Tibial nerve (tissue), 4 donors: Measurements from ENCODE around the gene STX8. TPM values are rescaled to one million over a fixed set of nuclear protein-coding genes. Genes with fewer than 3 reads are reported as not detected.

Experiments
- DNase-seq, 2 donors: peaks; one replicate each; pipeline ENCODE4 v3.0.0-alpha.2; 2019; ENCODE audit warnings: low spot score in 2 of 2
- H3K27ac ChIP-seq, 4 donors: fragments of 200-600 bp; sonication (generic) in 3 of 4; one replicate each; pipeline ENCODE4 v1.5.1; 2017 to 2019; ENCODE audit warnings: mild to moderate bottlenecking in 1 of 4
- H3K27me3 ChIP-seq, 2 donors: fragments of 200-600 bp; sonication (generic) in 1 of 2; one replicate each; pipeline versions ENCODE4 v1.5.1 to v1.6.0; 2017 to 2019
- H3K36me3 ChIP-seq, 3 donors: fragments of 200-600 bp; sonication (generic); one replicate each; pipeline ENCODE4 v1.5.1; 2018 to 2019
- H3K4me1 ChIP-seq, 4 donors: fragments of 200-600 bp; sonication (generic) in 3 of 4; one replicate each; pipeline ENCODE4 v1.5.1; 2017 to 2019
- H3K4me3 ChIP-seq, 4 donors: fragments of 200-600 bp; sonication (generic) in 3 of 4; one replicate each; pipeline ENCODE4 v1.5.1; 2017 to 2019; ENCODE audit warnings: mild to moderate bottlenecking in 1 of 4, moderate library complexity in 1 of 4
- H3K9me3 ChIP-seq, 4 donors: fragments of 200-600 bp; sonication (generic) in 3 of 4; one replicate each; pipeline ENCODE4 v1.5.1; 2017 to 2019
- CTCF ChIP-seq, 5 experiments: fragments of 200-600 bp in 3 of 5; fragments of 450-650 bp in 2 of 5; sonication (generic) in 3 of 5; IDR thresholded peaks; one replicate each; pipeline ENCODE4 v1.5.1; 2016 to 2019; ENCODE audit warnings: antibody characterized with exemption in 5 of 5, mild to moderate bottlenecking in 3 of 5, moderate library complexity in 2 of 5
- EP300 ChIP-seq, 2 donors: sonication (generic); formaldehyde crosslinking; IDR thresholded peaks; one replicate each; pipeline ENCODE4 v1.6.1; 2017; ENCODE audit warnings: antibody characterized with exemption in 2 of 2, mild to moderate bottlenecking in 1 of 2
- POLR2A ChIP-seq, 2 donors: fragments of 450-650 bp; IDR thresholded peaks; one replicate each; pipeline ENCODE4 v1.6.1; 2017; ENCODE audit warnings: antibody characterized with exemption in 2 of 2, mild to moderate bottlenecking in 2 of 2, moderate library complexity in 2 of 2
- WGBS, 2 donors: methylation state at CpG; one replicate each; pipeline ENCODE4 v1.1.5; 2018; 5-methylcytosine and 5-hydroxymethylcytosine counted together
- total RNA-seq, 4 donors: library from RNA; depleted of rRNA; stranded (reverse); fragments of >200 nt; gene quantifications; one replicate each; pipeline ENCODE4 v1.1.0, GENCODE V29; 2016

The STX8 gene
- total RNA-seq, 4 donors from 2014 or later = 57.7 to 97.2 (median 69.1) TPM

GRCh38 chr17:9533441-9533840 is 42.2 kb downstream of the STX8 start:
- no peaks in the 10 kb centered on the region for H3K27me3 ChIP-seq
- TF ChIP-seq CTCF (IDR thresholded peaks at IDR 0.05) (no peak), EP300 (IDR thresholded peaks at IDR 0.05) (no peak), POLR2A (IDR thresholded peaks at IDR 0.05) (no peak)

GRCh38 chr17:9532715-9533114 is 42.9 kb downstream of the STX8 start:
- H3K36me3 ChIP-seq = peaks cover 0 to 4% (median 0%) of the 10 kb centered on the region in 3 donors
- DNase-seq = no peak
- no peaks in the 10 kb centered on the region for H3K9me3 ChIP-seq
- no peaks in the 10 kb centered on the region for H3K4me1 ChIP-seq
- 96% methylated on average over 3 of the region's 3 CpGs for WGBS, 2 donors
- H3K4me3 ChIP-seq = no peak overlapping the region
- TF ChIP-seq EP300 (IDR thresholded peaks at IDR 0.05) (no peak), CTCF (IDR thresholded peaks at IDR 0.05) (no peak), POLR2A (IDR thresholded peaks at IDR 0.05) (no peak)
- no peaks in the 10 kb centered on the region for H3K27me3 ChIP-seq
- no peak overlapping the region for H3K27ac ChIP-seq

More at GRCh38 chr17:9533441-9533840, 42.2 kb downstream of the STX8 start:
- WGBS, 2 donors = 90 to 96% methylated on average over 4 of the region's 4 CpGs
- H3K36me3 ChIP-seq = peaks cover 0 to 4% (median 0%) of the 10 kb centered on the region in 3 donors
- no peak overlapping the region for H3K27ac ChIP-seq
- DNase-seq = no peak
- no peak overlapping the region for H3K4me3 ChIP-seq
- H3K4me1 ChIP-seq = no peaks in the 10 kb centered on the region
- no peaks in the 10 kb centered on the region for H3K9me3 ChIP-seq

- Histone ChIP-seq H3K27me3 (no peaks in the 10 kb centered on the region), H3K9me3 (no peaks in the 10 kb centered on the region), H3K4me3 (no peak overlapping the region), H3K27ac (no peak overlapping the region), H3K4me1 (no peaks in the 10 kb centered on the region), H3K36me3 (no peaks in the 10 kb centered on the region)
- TF ChIP-seq EP300 (IDR thresholded peaks at IDR 0.05) (no peak), CTCF (IDR thresholded peaks at IDR 0.05) (no peak), POLR2A (IDR thresholded peaks at IDR 0.05) (no peak)
- no peak for DNase-seq
- 56 to 68% methylated on average over 2 of the region's 2 CpGs for WGBS, 2 donors
These were observed 44.6 kb downstream of the STX8 start for GRCh38 chr17:9531034-9531433.

DNA sequence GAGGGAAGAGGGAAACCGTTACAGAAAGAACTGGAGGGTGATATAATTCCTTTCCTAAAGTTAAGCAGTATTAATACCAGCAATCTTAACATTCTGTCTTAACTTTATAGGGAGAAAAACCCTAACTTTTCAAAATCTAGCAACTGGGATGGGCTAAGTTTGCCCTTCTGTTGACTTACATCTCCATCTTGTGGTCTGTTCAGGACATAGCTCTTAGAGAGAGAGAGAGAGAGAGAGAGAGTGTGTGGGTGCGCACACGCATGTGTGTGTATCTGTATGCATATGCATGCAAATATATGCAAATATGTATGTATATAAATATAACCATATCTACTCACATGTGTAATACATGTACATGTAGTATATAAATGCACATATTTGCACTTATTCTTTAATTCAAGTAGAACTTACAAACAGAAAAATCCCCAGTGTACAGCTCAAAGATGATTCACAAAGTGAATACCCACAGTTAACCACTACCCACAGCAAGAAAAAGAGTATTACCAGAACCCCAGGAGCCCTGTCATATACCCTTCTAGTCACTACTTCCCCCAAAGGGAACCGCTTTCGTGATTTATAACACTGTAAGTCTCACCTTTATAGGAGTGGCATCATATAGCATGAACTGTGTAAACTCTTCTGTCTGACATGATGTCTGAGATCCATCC is 46.5 kb downstream of the STX8 start:
- no peak overlapping the region for H3K27ac ChIP-seq
- H3K4me3 ChIP-seq = no peak overlapping the region
- WGBS, 2 donors = 56 to 63% methylated on average over 5 of the region's 5 CpGs
- no peaks in the 10 kb centered on the region for H3K27me3 ChIP-seq
- DNase-seq = no peak
- H3K36me3 ChIP-seq = no peaks in the 10 kb centered on the region
- TF ChIP-seq CTCF (IDR thresholded peaks at IDR 0.05) (peak in 4 of 5 experiments; percentile 20 to 41 (median 24)), POLR2A (IDR thresholded peaks at IDR 0.05) (no peak), EP300 (IDR thresholded peaks at IDR 0.05) (no peak)
- no peaks in the 10 kb centered on the region for H3K9me3 ChIP-seq
- H3K4me1 ChIP-seq = no peaks in the 10 kb centered on the region

GRCh38 chr17:9527788-9528187 is 47.8 kb downstream of the STX8 start:
- TF ChIP-seq CTCF (IDR thresholded peaks at IDR 0.05) (no peak), EP300 (IDR thresholded peaks at IDR 0.05) (no peak), POLR2A (IDR thresholded peaks at IDR 0.05) (no peak)
- no peak for DNase-seq
- 52 to 55% methylated on average over 3 of the region's 3 CpGs for WGBS, 2 donors

More at GRCh38 chr17:9527788-9528187, 47.8 kb downstream of the STX8 start:
- no peak overlapping the region for H3K4me3 ChIP-seq
- no peaks in the 10 kb centered on the region for H3K4me1 ChIP-seq
- H3K27me3 ChIP-seq = no peaks in the 10 kb centered on the region
- no peak overlapping the region for H3K27ac ChIP-seq
- no peaks in the 10 kb centered on the region for H3K9me3 ChIP-seq
- H3K36me3 ChIP-seq = no peaks in the 10 kb centered on the region
